Heart right ventricle (tissue), 16 donors: ENCODE data around the gene WDR81. TPM values are rescaled to one million over a fixed set of nuclear protein-coding genes. Genes with fewer than 3 reads are reported as not detected.

ENCODE experiments used
- ATAC-seq, 8 donors: fragments of 200-7000 bp; cut with Tn5 transposase; one replicate each; pipeline ENCODE4 v1.9.1; 2020; ENCODE audit warnings: mild to moderate bottlenecking in 8 of 8, moderate library complexity in 8 of 8, moderate number of reproducible peaks in 1 of 8
- DNase-seq, 2 donors: peaks; one replicate each; pipeline ENCODE4 v3.0.0-alpha.2; 2020
- H3K27ac ChIP-seq, 10 donors: fragments of 200-600 bp; sonication (generic) in 2 of 10; one replicate each; pipeline versions ENCODE4 v1.5.0 to v1.8.0; 2020 to 2022; ENCODE audit warnings: mild to moderate bottlenecking in 3 of 10
- H3K27me3 ChIP-seq, 7 donors: fragments of 200-600 bp; one replicate each; pipeline ENCODE4 v1.8.0; 2021 to 2022; ENCODE audit warnings: mild to moderate bottlenecking in 2 of 7
- H3K36me3 ChIP-seq, 9 donors: fragments of 200-600 bp; sonication (generic) in 1 of 9; one replicate each; pipeline versions ENCODE4 v1.5.0 to v1.8.0; 2020 to 2022; ENCODE audit warnings: mild to moderate bottlenecking in 2 of 9
- H3K4me1 ChIP-seq, 9 donors: fragments of 200-600 bp; sonication (generic) in 1 of 9; one replicate each; pipeline versions ENCODE4 v1.5.0 to v1.8.0; 2020 to 2022; ENCODE audit warnings: mild to moderate bottlenecking in 4 of 9
- H3K4me3 ChIP-seq, 10 donors: fragments of 200-600 bp; sonication (generic) in 2 of 10; one replicate each; pipeline versions ENCODE4 v1.5.0 to v1.8.0; 2020 to 2022; ENCODE audit warnings: mild to moderate bottlenecking in 7 of 10, moderate library complexity in 2 of 10
- H3K9me3 ChIP-seq, 11 donors: fragments of 200-600 bp in 10 of 11; sonication (generic) in 2 of 11; one replicate each; pipeline versions ENCODE4 v1.5.0 to v1.8.0; 2013 to 2022; ENCODE audit warnings: mild to moderate bottlenecking in 2 of 11, control low read depth in 1 of 11, moderate library complexity in 1 of 11
- WGBS, 2 donors: extraction: QIAGEN DNeasy Blood & Tissue Kit; methylation state at CpG; one replicate each; pipeline ENCODE4 v1.1.7; 2013; ENCODE audit warnings: inconsistent platforms in 1 of 2; 5-methylcytosine and 5-hydroxymethylcytosine counted together
- intact Hi-C, 10 donors: fragments of 100-400 bp; cut with DNase I; formaldehyde crosslinking; loops; one replicate each; pipeline versions ENCODE4 v1.11.1 to v1.14.2; 2022
- long read RNA-seq, 3 donors: library from polyadenylated mRNA; unstranded; transcript quantifications; one replicate each; pipeline ENCODE4 v2.0.0, GENCODE V29; 2020 to 2021
- polyA plus RNA-seq, 2 donors: library from polyadenylated mRNA; stranded (reverse); fragments of 200-250 nt; gene quantifications; one replicate each; pipeline ENCODE4 v1.2.3, GENCODE V29; 2013
- total RNA-seq, 10 donors: library from RNA; stranded (reverse); fragmentation: NEBNext Ultra II Directional in 3 of 10; extraction: Animal tissue kit (Norgen Biotek cat#: 25700) in 3 of 10; gene quantifications; one replicate each; pipeline versions ENCODE4 v1.2.1 to v1.2.4, GENCODE V29; 2021 to 2023
- TF ChIP-seq, protein P1 (sequence below), 9 donors: fragments of 200-600 bp; sonication (generic) in 2 of 9; IDR thresholded peaks; one replicate each; pipeline versions ENCODE4 v1.5.0 to v1.8.0; 2021 to 2022; ENCODE audit warnings: antibody characterized with exemption in 9 of 9, mild to moderate bottlenecking in 5 of 9, moderate library complexity in 1 of 9
- donor health status: Arrhythmogenic right ventricular cardiomyopathy.
- donor health status: ischemic (EF 13 %, LVEDD 7.1; RV severe dilation, severe dysfunction).
- donor health status: healthy with polysubstance abuse.
- donor health status: DM: no; HTN: yes; CAD: no.
- donor health status: DM: no; HTN: no; CAD: no.
- donor health status: ischemic (EF 25% LVEDD 6.9; RV normal size, moderate dysfunction).
- donor health status: ischemic (EF 25% LVEDD 5.7; RV mildly dilated, moderate dysfunction).
- donor health status: healthy.
- donor health status: DM: yes; HTN: yes; CAD: no.
- donor health status: Ischemic cardiomyopathy.
- donor health status: ischemic (EF 35%, LVEDD 5.7; RV mildly dilated, moderate dysfunction).
- donor health status: nonischemic (EF 11% LVEDD 7.7; RV severe dilation, severe dysfunction).
- donor health status: DM: yes; HTN: yes; CAD: no.
- donor health status: PGD.
- donor health status: ischemic (EF 29% LVEDD 5.4; RV normal size, mild dysfunction).
- donor health status: nonischemic (EF 23%, LVEDD 6.1; RV moderate dilation, normal function).

WDR81 gene
- 10 to 100 TPM in 4 of 10 donors, 1 to 10 TPM in 6; 7.7 to 16.9 (median 9.2) TPM for total RNA-seq
- 10 to 100 TPM in 1 of 2 donors, 1 to 10 TPM in 1; 8.5 to 14.9 TPM for polyA plus RNA-seq
- long read RNA-seq, donor 1, full-length matches to known transcripts = 3 of 22 reads
- long read RNA-seq, donor 1, partial matches to known transcripts = 16 of 22 reads
- long read RNA-seq, donor 1, other reads (novel, unspliced or antisense) = 3 of 22 reads
- long read RNA-seq, donor 2, full-length matches to known transcripts = 2 of 17 reads
- long read RNA-seq, donor 2, partial matches to known transcripts = 13 of 17 reads
- long read RNA-seq, donor 2, other reads (novel, unspliced or antisense) = 2 of 17 reads
- long read RNA-seq, donor 3, full-length matches to known transcripts = 10 of 51 reads
- long read RNA-seq, donor 3, partial matches to known transcripts = 35 of 51 reads
- long read RNA-seq, donor 3, other reads (novel, unspliced or antisense) = 6 of 51 reads

DNA sequence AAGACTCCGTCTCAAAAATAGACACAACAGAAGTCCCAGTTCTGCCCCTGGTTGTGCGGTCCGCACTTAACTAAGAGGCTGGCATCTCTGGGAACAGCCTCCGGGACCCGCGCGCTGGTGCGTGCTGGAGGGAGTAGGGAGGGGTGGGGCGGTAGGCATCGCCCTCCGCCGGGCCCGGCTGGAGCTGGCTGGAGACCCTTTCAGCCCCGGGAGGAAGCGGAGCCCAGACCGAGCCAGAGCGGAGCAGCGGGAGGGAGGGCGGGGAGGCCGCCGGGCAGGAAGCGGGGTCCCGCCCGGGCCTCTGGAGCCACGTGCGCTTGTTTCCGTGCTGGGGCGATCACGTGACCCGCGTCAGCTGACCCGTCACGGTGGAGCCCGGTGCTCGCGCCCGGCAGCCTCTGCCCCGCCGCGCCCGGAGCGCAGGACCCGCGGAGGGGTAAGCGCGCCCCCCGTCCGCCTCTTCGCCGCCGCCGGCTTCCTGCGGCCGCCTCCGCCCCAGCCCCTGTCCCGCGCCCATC is at the start of gene WDR81:
WDR81 (plus strand) TSS at position 354 of the 518 bp plus-strand sequence. CDS start 256 bp downstream, outside the sequence.
- intact Hi-C loops = loop anchor here in 8 of 10 donors (2.0 to 10.0 kb wide), 7 partner anchors 58 to 320 kb away; partner anchors contain the start of genes OVCA2 (in 2 of the 8), DPH1 (in 1 of the 8) and RTN4RL1 (in 1 of the 8)
- Histone ChIP-seq H3K27ac (peak within 1 kb of the TSS; percentile 76 to 97 (median 86)), H3K27me3 (no peaks in the 10 kb centered on the region), H3K4me1 (peaks cover 11 to 75% (median 27%) of the 10 kb centered on the region in 9 donors), H3K4me3 (peak within 1 kb of the TSS; percentile 66 to 81 (median 72)), H3K9me3 (no peaks in the 10 kb centered on the region), H3K36me3 (peaks cover 0 to 36% (median 2%) of the 10 kb centered on the region in 9 donors)
- DNase-seq (peak; percentile 93), ATAC-seq (peak; percentile 73 to 92 (median 89))
- 0% methylated on average over 39 to 57 of the region's 57 CpGs for WGBS, 2 donors
- TF ChIP-seq, protein P1, sequence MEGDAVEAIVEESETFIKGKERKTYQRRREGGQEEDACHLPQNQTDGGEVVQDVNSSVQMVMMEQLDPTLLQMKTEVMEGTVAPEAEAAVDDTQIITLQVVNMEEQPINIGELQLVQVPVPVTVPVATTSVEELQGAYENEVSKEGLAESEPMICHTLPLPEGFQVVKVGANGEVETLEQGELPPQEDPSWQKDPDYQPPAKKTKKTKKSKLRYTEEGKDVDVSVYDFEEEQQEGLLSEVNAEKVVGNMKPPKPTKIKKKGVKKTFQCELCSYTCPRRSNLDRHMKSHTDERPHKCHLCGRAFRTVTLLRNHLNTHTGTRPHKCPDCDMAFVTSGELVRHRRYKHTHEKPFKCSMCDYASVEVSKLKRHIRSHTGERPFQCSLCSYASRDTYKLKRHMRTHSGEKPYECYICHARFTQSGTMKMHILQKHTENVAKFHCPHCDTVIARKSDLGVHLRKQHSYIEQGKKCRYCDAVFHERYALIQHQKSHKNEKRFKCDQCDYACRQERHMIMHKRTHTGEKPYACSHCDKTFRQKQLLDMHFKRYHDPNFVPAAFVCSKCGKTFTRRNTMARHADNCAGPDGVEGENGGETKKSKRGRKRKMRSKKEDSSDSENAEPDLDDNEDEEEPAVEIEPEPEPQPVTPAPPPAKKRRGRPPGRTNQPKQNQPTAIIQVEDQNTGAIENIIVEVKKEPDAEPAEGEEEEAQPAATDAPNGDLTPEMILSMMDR (IDR thresholded peaks at IDR 0.05) = no peak

DNA sequence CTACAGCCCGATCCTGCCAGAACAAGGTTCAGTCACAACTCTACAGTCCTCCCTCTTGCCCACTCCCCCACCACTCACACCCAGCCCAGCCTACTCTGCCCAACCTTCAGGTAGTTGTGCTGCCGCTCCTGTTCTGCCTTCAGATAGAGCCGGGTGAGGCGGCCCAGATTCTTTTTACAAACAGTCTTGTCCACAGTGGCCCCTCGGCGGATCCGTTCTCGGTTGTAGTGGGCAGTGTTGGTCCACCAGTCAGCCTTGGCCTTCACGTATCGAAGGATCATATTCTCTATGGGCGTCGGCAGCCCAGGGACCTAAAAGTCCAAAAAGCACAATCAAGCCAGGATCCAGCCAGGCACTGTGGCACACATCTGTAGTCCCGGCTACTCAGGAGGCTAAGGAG is 48.1 kb upstream of the WDR81 start:
- Histone ChIP-seq H3K4me3 (no peak overlapping the region), H3K4me1 (no peaks in the 10 kb centered on the region), H3K9me3 (no peaks in the 10 kb centered on the region), H3K27ac (no peak overlapping the region), H3K27me3 (no peaks in the 10 kb centered on the region), H3K36me3 (peaks cover 36 to 100% (median 100%) of the 10 kb centered on the region in 9 donors)
- DNase-seq (no peak), ATAC-seq (no peak)
- intact Hi-C loops = loop anchor here in 1 of 10 donors (5.0 kb wide), 1 partner anchor 36 kb away; the partner anchor contains the start of gene TLCD2
- WGBS, 2 donors = 91 to 95% methylated on average over 13 of the region's 13 CpGs
- TF ChIP-seq, protein P1 (IDR thresholded peaks at IDR 0.05) = no peak

DNA sequence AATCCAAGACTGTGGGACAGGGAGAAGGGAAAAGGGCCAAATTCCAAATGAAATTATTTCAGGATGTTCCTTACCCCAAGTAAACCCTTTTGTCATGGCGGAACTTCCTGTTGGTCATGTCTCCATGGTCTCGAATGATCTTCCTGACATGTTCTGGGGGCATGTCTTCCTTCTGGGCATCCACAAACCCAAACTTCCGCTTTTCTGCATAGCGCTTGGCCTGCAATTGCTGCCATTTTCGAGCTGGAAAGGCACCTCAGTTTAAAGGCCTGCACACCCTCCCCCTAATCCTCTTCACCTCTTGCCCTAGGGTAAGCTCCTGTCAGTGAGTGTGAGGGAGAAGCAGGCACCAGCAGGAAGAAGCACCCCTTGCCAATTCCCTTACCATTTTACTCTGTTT is 41.0 kb upstream of the WDR81 start:
- intact Hi-C loops = loop anchor here in 1 of 10 donors (5.0 kb wide), 1 partner anchor 99 kb away; no protein-coding TSS in a partner anchor
- 76 to 84% methylated on average over 5 of the region's 5 CpGs for WGBS, 2 donors

More for the DNA sequence above, 41.0 kb upstream of the WDR81 start:
- peak overlapping the region in 7 of 10 donors; percentile 81 to 98 (median 96) for H3K27ac ChIP-seq
- peak overlapping the region; percentile 48 to 98 (median 86) for H3K4me3 ChIP-seq
- DNase-seq (no peak), ATAC-seq (no peak)
- no peaks in the 10 kb centered on the region for H3K9me3 ChIP-seq
- H3K36me3 ChIP-seq = peaks cover 15 to 51% (median 48%) of the 10 kb centered on the region in 9 donors
- H3K4me1 ChIP-seq = peaks cover 0 to 28% (median 24%) of the 10 kb centered on the region in 9 donors
- TF ChIP-seq, protein P1 (IDR thresholded peaks at IDR 0.05) = no peak
- no peaks in the 10 kb centered on the region for H3K27me3 ChIP-seq
